DND-41 (cell line): Measurements from ENCODE around the gene HMCN1.

Experiments used
- EZH2 ChIP-seq: IDR thresholded peaks from 3 replicates; pipeline ENCODE4 v1.6.1; 2012; ENCODE audit warnings: borderline replicate concordance, low read depth, mild to moderate bottlenecking, moderate library complexity, low read length, inconsistent platforms; ENCODE audit not compliant: severe bottlenecking
- TF ChIP-seq, protein P1 (sequence below): IDR thresholded peaks from 2 replicates; pipeline ENCODE4 v1.5.1; 2012; ENCODE audit warnings: borderline replicate concordance, low read length, moderate library complexity, mild to moderate bottlenecking; ENCODE audit not compliant: poor library complexity, severe bottlenecking; ENCODE audit errors: extremely low read depth

GRCh38 chr1:185786524-185786923 is 52.3 kb downstream of the HMCN1 start:
- TF ChIP-seq, protein P1, sequence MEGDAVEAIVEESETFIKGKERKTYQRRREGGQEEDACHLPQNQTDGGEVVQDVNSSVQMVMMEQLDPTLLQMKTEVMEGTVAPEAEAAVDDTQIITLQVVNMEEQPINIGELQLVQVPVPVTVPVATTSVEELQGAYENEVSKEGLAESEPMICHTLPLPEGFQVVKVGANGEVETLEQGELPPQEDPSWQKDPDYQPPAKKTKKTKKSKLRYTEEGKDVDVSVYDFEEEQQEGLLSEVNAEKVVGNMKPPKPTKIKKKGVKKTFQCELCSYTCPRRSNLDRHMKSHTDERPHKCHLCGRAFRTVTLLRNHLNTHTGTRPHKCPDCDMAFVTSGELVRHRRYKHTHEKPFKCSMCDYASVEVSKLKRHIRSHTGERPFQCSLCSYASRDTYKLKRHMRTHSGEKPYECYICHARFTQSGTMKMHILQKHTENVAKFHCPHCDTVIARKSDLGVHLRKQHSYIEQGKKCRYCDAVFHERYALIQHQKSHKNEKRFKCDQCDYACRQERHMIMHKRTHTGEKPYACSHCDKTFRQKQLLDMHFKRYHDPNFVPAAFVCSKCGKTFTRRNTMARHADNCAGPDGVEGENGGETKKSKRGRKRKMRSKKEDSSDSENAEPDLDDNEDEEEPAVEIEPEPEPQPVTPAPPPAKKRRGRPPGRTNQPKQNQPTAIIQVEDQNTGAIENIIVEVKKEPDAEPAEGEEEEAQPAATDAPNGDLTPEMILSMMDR: no peak
- no peak for TF ChIP-seq EZH2
